Duodenal mucosa (tissue), 2 donors: Measurements from ENCODE around the gene SPRTN.

Experiments used
- H3K27ac ChIP-seq: one replicate; pipeline ENCODE4 v1.7.0; 2013; ENCODE audit warnings: low read depth, low read length
- H3K27me3 ChIP-seq, 2 donors: one replicate each; pipeline ENCODE4 v1.7.0; 2013; ENCODE audit warnings: low read length in 2 of 2, control low read depth in 1 of 2; ENCODE audit not compliant: insufficient read depth in 2 of 2, control insufficient read depth in 1 of 2
- H3K36me3 ChIP-seq, 2 donors: one replicate each; pipeline ENCODE4 v1.7.0; 2013; ENCODE audit warnings: low read length in 2 of 2, control low read depth in 1 of 2; ENCODE audit not compliant: insufficient read depth in 2 of 2, control insufficient read depth in 1 of 2
- H3K4me1 ChIP-seq, 2 donors: one replicate each; pipeline ENCODE4 v1.7.0; 2013; ENCODE audit warnings: low read length in 2 of 2, control low read depth in 1 of 2; ENCODE audit not compliant: insufficient read depth in 2 of 2, control insufficient read depth in 1 of 2
- H3K4me3 ChIP-seq, 2 donors: one replicate each; pipeline ENCODE4 v1.7.0; 2013; ENCODE audit warnings: low read length in 2 of 2, low read depth in 1 of 2
- H3K9ac ChIP-seq, 2 donors: one replicate each; pipeline ENCODE4 v1.7.0; 2013; ENCODE audit warnings: low read length in 2 of 2, low read depth in 1 of 2
- H3K9me3 ChIP-seq, 2 donors: one replicate each; pipeline ENCODE4 v1.7.0; 2013; ENCODE audit warnings: low read length in 2 of 2, control low read depth in 1 of 2; ENCODE audit not compliant: control insufficient read depth in 1 of 2

SPRTN gene

DNA sequence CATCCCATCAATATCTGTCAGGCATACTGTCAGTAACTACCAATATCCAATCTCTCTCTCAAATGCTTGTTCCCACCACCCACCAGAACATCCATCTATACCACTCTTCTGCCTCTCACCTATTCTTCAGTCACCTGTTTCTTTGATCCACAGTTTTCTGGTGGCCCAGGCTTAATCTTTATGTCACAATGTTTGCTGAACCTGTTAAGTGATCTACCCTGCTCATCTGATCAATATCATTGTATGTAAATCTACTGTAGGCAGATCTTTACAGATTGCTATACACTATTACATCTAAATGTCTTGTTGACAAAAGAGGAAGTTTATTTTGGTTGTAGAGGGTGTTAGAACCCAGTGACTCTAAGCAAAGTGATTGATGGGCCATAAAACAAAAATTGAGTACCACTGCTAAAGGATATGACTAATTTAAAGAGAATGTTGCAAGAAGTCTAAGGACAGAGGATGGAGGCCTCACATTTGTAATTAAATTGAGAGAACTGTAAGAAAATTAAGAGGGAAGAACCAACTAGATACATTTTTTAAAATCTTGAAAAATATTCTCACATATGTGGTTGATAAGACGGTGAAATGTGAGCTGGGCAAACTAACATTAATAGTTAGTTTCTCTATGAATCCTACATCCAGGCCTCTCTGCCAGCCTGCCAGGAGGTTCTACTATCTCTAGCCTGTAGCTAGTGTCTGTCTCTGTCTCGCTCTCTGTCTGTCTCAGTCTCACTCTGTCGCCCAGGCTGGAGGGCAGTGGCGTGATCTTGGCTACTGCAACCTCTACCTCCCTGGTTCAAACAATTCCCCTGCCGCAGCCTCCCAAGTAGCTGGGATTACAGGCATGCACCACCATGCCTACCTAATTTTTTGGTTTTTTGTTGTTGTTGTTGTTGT, 49.9 kb downstream of the SPRTN start:
- H3K4me3 ChIP-seq: no peak overlapping the region

DNA sequence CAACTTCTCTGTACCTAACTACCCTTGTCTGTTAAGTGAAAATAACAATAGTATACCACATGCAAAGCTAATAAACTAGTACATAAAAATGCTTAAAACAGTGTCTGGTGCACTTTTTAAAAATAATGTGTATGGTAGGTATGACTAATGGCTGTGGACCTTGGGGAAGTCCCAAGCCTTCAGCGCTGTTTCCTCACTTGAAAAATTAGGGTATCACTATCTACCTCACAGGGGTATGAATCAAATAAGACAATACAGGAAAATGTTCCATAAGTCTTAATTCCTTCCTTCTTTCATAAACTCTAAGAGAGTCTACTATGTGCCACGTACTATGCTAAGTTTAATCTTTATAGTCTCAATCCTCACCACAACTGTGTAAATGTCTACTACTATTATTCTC, 52.0 kb downstream of the SPRTN start:
- Histone ChIP-seq H3K27ac (no peak overlapping the region), H3K27me3 (no peaks in the 10 kb centered on the region), H3K4me1 (peaks cover 17 to 22% of the 10 kb centered on the region in 2 donors), H3K9ac (no peak overlapping the region), H3K36me3 (peaks cover 0 to 2% of the 10 kb centered on the region in 2 donors), H3K9me3 (no peaks in the 10 kb centered on the region), H3K4me3 (no peak overlapping the region)

More for the DNA sequence above, 49.9 kb downstream of the SPRTN start:
- Histone ChIP-seq H3K36me3 (peaks cover 0 to 2% of the 10 kb centered on the region in 2 donors), H3K9ac (no peak overlapping the region), H3K4me1 (peaks cover 0 to 7% of the 10 kb centered on the region in 2 donors), H3K27me3 (no peaks in the 10 kb centered on the region), H3K9me3 (no peaks in the 10 kb centered on the region), H3K27ac (no peak overlapping the region)

DNA sequence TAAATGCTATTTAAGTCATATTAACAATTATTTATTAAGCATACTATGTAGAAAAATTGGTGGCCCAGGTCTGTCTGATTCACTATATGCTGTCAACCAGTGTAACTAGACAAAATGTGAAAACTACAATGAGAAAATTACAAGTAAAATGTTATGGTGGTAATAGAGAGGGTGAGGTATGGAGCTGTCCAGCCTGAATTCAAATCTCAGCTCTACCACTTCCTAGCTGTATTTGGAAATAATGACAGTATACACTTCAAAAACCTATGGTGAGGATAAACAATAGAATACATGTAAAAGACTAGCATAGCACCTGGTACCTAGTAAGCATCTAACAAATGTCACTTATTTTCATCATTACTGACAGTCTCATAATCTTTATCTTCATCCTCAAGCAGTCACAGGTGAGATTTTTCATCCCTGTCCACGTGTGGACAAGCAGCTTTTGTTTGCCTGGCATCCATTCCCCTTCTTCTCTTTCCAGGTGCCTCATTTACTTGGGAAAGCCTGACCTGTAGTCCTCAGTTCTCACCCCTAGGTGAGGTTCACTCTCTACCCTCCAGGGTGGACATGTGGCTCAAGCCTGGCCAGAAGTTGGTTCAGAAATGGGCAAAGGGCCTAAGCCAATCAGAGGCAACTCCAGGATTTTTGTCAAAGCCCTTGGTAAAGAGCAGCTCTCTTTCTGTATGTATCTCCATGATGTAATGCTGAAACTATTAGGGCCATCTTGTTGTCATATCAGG, 54.5 kb downstream of the SPRTN start:
- Histone ChIP-seq H3K4me3 (no peak overlapping the region), H3K4me1 (peaks cover 25 to 31% of the 10 kb centered on the region in 2 donors), H3K9ac (no peak overlapping the region), H3K36me3 (peaks cover 0 to 2% of the 10 kb centered on the region in 2 donors), H3K27ac (no peak overlapping the region), H3K27me3 (no peaks in the 10 kb centered on the region), H3K9me3 (no peaks in the 10 kb centered on the region)

DNA sequence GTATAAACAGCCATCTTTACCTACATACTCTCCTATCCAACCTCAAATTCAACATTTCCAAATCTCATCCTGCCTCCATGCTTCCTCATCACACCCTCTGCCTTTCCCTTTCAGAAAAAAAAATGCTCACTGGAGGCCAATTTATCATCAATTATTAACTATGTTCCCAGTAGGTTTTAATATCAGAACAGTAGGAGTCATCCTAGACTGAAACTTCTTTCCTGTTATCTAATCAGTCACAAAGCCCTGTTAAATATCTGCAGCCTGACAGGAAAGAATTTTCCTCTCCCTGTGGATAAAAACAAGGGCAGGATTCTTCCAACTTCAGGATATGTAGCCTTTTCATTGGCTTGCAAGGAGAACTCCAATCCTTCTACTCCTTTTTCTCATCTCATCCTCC, 55.6 kb downstream of the SPRTN start:
- H3K9ac ChIP-seq: no peak overlapping the region
- H3K4me3 ChIP-seq: no peak overlapping the region
- H3K9me3 ChIP-seq: no peaks in the 10 kb centered on the region
- no peaks in the 10 kb centered on the region for H3K27me3 ChIP-seq
- H3K36me3 ChIP-seq: peaks cover 0 to 2% of the 10 kb centered on the region in 2 donors
- peaks cover 25 to 31% of the 10 kb centered on the region in 2 donors for H3K4me1 ChIP-seq
- H3K27ac ChIP-seq: no peak overlapping the region

DNA sequence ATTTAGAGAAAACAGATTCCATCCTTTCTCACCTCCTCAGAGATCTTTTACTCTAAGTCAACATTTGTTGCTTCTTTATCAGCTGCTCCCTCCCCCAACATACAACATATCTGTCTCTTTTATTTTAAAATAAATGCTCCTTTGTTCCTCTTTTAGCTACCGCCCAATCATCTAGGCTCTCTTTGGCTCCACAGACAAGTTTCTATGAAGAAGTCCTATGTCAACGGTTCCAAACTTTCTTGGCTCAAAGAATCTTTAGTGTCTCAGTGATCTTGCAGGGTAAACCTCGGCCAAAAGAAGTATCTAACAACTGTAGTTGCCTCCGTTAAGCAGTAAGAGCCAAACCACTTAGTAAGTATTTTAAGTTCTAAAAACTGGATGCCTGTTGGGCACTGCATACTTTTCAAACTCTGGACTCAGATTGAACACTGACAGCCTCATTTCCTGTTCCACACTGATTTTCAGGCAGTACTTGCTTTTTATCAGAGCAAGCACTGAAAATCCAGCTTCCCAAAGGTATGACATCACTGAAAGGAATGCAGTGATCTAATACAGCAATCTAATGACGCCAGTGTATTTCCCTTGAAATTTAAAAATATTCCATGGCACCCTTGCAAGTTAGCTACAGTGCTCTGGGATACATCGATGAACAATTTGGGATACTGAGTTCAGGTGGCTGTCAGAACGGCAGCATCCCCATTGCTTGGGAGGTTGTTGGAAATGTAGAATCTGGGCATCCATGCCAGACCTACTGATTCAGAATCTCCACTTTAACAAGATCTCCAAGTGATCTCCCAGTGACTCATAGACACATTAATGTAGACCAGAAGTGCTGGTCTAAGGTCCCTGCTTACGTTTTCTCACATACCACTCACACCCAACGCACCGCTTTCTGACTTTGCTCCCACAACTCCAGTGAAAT, 57.2 kb downstream of the SPRTN start:
- peaks cover 25 to 31% of the 10 kb centered on the region in 2 donors for H3K4me1 ChIP-seq
- H3K27ac ChIP-seq: peak overlapping the region; percentile 30
- H3K27me3 ChIP-seq: no peaks in the 10 kb centered on the region
- H3K9me3 ChIP-seq: no peaks in the 10 kb centered on the region
- H3K36me3 ChIP-seq: peaks cover 0 to 2% of the 10 kb centered on the region in 2 donors
- no peak overlapping the region for H3K9ac ChIP-seq
- no peak overlapping the region for H3K4me3 ChIP-seq

DNA sequence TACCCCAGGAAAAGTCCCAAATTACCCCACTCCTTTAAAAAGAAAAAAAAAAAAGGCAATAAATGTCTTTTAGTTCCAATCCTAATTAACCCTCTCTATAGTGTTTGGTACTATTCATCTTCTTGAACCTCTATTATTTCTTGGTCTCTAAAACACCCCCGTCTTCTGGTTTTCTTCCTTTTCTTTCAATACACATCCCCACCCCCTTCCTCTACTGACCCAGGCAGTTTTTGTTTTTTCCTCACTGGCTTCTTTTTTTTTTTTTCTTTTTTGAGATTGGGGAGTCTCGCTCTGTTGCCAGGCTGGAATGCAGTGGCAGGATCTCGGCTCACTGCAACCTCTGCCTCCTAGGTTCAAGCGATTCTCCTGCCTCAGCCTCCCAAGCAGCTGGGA, 57.9 kb downstream of the SPRTN start:
- no peaks in the 10 kb centered on the region for H3K36me3 ChIP-seq
- H3K27ac ChIP-seq: no peak overlapping the region
- H3K4me3 ChIP-seq: no peak overlapping the region
- H3K27me3 ChIP-seq: no peaks in the 10 kb centered on the region
- H3K9ac ChIP-seq: no peak overlapping the region
- peaks cover 25 to 31% of the 10 kb centered on the region in 2 donors for H3K4me1 ChIP-seq
- H3K9me3 ChIP-seq: no peaks in the 10 kb centered on the region

DNA sequence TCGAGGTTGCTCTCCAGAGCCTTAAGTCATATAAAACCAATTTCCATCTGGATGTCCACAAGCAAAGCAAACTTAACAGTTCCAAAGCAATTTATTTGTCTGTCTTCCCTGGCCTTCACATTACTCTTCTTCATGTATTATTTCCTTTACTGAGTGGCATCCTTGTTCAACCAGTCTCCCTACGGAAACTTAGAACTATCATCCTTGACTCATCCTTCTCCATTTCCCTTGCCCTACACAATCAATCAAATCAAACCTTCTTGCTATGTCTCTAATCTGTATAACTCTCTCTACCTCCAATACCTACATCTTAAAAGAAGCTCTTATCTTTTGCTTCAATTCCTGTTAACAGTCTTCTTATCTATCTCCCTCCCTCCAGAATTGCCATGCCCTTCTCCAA, 58.5 kb downstream of the SPRTN start:
- peaks cover 25 to 31% of the 10 kb centered on the region in 2 donors for H3K4me1 ChIP-seq
- no peaks in the 10 kb centered on the region for H3K36me3 ChIP-seq
- H3K4me3 ChIP-seq: no peak overlapping the region
- no peak overlapping the region for H3K9ac ChIP-seq
- no peaks in the 10 kb centered on the region for H3K9me3 ChIP-seq
- H3K27ac ChIP-seq: no peak overlapping the region
- no peaks in the 10 kb centered on the region for H3K27me3 ChIP-seq

DNA sequence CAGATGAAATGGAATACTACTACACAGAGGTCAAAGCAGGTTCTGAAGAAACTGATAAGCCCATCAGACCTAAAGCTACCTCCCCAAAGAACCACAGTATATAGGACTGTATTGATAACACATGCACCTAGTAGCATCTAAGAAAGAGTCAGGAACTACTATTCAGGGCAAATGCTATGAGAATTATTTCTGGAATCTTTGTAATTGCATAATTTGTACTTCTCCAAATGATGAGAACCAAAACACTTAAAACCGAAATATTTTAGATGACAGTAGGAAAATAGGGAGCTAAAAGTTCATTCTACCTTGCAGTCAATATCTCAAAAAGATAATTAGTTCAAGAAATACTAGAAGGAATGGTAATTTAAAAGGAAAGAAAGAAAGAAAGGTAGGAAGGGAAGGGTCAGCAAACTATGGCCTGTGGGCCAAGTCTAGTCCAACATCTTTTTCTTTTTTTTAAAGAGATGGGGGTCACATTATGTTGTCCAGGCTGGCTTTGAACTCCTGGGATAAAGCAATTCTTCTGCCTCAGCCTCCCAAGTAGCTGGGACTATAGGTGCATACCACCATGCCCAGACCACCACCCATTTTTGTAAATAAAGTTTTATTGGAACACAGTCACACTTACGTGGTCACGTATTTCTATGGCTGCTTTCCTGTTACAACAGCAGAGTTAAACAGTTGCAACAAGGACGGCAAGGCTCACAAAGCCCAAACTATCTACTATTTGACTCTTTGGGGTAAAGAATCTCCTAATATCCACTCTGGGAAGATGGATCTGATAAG, 60.0 kb downstream of the SPRTN start:
- Histone ChIP-seq H3K9me3 (no peaks in the 10 kb centered on the region), H3K9ac (no peak overlapping the region), H3K36me3 (no peaks in the 10 kb centered on the region), H3K4me1 (peaks cover 24 to 25% of the 10 kb centered on the region in 2 donors), H3K27ac (no peak overlapping the region), H3K27me3 (no peaks in the 10 kb centered on the region), H3K4me3 (no peak overlapping the region)

DNA sequence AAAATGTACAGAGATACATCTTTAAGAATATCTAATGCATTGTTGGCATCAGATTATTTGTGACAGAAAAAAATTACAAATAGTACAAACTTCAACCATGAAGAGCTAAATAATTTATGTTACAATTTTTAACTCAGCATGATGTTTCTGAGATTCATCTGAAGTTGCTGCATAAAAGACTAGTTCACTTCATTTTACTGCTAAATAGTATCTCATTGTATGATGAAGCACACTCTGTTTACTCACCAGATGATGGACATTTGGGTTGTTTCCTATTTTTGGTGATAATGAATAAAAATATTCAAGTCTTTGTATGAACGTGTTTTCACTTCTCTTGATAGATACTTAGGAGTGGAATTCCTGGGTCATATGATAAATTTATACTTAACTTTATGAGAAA, 63.4 kb downstream of the SPRTN start:
- H3K9me3 ChIP-seq: no peaks in the 10 kb centered on the region
- no peak overlapping the region for H3K9ac ChIP-seq
- no peak overlapping the region for H3K4me3 ChIP-seq
- peaks cover 0 to 5% of the 10 kb centered on the region in 2 donors for H3K4me1 ChIP-seq
- no peaks in the 10 kb centered on the region for H3K27me3 ChIP-seq
- H3K36me3 ChIP-seq: no peaks in the 10 kb centered on the region
- H3K27ac ChIP-seq: no peak overlapping the region
